GM21529 (cell line): ENCODE results near the gene BCL7C.
A peak's percentile ranks its signal among the peaks of the same experiment; 100 is the strongest.
"Not testable (repeated sequence)": the region's sequence is repeated elsewhere in the genome, so short reads cannot be mapped to it uniquely, and the experiment has no call there.

ENCODE experiments used
- ATAC-seq: cut with Tn5 transposase; IDR thresholded peaks from one replicate; pipeline ENCODE4 v1.9.1; 2021; ENCODE audit not compliant: unreplicated experiment

The BCL7C gene

DNA sequence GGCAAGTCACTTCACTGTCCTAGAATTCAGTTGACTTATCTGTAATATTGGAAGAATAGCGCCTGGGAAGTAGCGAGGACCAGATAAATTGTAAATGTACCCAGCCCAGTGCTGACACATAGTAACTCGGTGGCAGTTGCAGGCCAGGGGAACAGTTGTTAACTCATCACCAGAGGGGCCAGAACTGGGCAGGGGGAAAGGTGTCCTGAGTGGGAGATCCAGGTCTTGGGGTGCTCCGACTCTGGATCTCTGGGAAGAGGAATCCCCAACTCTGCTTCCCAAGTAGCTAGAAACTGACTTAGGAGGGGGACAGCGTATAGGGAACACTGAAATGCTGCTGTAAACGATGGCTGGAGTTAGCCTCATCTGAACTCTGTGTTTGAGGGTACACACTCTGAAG lies 23.0 kb downstream of the BCL7C start:
- ATAC-seq = no peak

DNA sequence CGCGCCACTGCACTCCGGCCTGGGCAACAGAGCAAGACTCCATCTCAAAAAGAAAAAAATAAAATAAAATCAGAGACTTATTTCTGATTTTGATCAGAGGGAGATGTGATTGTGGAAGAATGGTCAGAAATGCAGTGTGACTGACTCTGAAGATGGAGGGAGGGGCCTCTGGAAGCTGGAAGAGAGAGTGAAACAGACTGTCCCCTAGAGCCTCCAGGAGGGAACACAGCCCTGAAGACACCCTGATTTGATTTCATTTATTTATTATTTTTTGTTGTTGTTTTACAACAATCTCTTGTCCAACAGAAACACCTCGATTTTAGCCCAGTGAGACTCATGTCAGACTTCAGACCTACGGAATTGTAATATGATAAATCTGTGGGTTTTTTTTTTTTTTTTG lies 26.1 kb downstream of the BCL7C start:
- ATAC-seq = no peak

DNA sequence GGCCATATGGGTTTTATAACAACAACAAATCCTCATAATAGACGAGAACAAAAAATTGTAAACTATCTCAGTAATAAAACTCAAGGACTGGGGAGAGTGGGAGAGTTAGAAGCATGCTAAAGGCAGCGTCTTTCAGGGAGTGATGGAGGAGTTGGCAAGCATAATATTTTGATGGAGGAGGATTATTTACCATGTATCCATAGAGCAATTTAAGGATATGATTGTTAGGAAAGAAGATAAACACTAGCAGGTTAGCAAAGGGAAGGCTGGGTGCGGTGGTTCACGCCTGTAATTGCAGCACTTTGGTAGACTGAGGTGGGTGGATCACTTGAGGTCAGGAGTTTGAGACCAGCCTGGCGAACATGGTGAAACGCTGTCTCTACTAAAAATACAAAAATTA lies 27.8 kb downstream of the BCL7C start:
- no peak for ATAC-seq

DNA sequence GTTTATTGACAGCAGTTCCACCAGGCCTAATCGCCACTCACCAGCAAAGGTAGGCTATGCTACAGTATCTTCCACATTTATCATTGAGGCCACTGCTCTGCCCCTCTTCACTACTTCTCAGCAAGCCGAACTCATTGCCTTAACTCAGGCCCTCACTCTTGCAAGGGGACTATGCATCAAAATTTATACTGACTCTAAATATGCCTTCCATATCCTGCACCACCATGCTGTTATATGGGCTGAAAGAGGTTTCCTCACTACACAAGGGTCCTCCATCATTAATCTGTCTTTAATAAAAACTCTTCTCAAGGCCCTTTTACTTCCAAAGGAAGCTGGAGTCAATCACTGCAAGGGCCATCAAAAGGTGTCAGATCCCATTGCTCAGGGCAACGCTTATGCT lies 30.7 kb downstream of the BCL7C start:
- ATAC-seq = not testable (repeated sequence)

DNA sequence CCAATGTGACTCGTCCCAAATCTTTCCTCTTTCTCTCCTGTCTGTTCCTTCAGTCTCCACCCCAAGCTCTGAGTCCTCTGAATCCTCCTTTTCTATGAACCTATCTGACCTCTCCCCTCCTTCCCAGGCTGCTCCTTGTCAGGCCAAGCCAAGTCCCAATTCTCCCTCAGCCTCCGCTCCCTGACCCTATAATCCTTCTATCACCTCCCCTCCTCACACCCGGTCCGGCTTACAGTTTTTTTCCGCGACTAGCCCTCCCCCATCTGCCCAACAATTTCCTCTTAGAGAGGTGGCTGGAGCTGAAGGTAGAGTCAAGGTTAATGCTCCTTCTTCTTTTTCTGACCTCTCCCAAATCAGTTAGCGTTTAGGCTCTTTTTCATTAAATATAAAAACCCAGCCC lies 33.1 kb downstream of the BCL7C start:
- not testable (repeated sequence) for ATAC-seq

DNA sequence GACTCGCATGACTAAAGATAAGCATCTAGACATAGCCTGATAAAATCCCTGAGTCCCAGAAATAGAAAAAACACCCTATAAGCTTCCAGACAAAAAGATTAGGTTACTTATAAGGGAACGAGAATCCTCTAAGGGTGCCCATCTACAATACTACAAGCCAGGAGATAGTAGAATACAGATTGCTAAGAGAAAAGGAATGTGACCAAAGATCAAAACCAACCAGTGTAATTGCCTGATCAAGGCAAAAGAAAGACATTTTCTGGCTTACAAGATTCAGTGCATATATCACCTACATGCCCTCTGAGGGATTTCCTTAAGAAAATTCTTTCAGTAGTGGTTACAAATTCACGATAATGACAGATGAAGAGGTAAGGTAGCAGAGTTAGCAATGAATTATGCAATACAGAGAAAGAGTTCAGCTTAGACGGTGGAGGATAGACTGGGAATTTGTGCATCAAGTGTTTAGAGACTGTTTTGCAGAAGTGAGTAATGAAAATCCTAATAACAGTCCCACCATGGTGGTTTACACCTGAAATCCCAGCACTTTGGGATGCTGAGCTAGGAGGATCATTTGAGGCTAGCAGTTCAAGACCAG lies 35.0 kb downstream of the BCL7C start:
- ATAC-seq = no peak

DNA sequence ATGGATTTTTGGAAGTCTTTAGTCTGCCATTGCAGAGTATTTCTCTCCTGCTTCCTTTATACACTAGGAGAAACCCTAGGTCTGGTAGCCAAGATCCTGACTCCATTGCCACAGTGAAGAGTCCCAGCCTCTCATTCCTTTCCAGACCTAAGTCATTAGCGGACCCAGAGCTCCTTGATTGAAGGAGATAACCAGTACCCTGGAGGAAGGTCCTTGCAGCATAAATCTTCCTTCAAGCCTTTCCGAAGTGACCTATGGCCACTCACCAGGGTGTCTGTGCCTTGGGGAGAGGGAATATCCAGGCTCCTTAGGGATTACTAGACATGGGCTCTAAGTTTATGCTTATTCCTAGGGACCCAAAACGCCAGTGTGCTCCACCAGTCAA lies 35.8 kb downstream of the BCL7C start:
- ATAC-seq = no peak

DNA sequence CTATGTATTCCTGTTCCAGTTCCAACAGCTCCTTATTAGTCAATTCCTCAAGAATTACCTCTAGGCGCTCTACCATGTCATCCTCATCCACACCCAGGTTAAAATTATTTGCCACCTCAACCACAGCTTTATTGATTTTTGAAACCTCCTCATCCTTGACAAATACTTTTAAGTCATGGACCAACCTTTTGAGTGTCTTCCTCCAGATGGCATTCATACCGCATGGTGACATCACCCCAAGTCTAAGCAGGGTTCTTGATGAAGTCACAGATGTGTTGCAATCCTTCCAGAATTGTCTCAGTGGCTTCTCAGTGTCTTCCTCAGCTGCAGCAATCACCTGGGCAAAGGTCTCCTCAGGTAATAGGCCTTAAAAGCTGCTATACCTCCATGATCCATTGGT lies 40.1 kb downstream of the BCL7C start:
- ATAC-seq = no peak

DNA sequence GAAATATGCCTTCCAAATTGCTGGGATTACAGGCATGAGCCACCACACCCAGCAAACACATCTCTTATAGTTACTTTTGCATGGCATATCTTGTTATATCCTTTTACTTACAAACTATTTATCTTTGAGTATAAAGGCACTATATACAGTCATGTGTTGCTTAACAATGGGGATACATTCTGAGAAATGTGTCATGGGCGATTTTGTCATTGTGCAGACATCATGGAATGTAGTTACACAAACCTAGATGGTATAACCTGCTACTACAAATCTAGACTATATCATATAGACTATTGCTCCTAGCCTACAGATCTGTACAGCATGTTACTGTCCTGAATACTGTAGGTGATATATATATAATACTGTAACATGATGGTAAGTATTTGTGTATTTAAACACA lies 43.6 kb downstream of the BCL7C start:
- ATAC-seq = no peak

DNA sequence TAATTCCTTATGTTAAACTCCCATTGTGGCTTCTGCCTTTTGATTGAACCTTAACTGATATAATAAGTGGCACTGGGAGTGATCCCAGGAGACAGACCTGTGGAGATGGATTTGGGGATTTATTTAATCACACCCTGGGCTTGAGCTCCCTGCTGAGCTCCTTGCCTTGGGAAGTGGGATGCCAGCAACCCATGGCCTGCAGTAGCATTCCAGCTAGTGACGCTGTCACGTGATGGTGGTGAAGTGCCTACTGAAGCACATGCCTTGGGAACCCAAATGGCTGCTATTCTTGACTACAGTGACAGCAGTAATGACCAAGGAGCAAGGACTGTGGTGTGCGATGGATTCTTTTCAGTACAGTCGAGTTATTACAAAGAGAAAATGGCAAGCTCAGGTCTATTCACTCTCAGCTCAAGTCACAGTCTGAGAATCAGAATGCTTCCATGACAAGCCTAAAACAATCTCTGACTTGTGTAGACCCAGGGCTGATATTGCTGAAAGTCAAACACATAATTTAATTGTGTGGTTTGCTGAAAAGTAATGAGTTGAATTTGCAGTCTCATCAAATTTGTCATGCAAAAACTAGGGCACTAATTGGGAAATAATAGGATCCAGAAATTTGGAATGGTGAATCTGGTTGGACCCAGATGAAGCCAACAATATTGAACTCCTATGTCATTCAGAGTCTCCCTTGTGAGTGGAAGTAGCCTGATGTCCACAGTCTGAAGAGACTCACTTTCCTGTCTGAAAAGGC lies 47.1 kb downstream of the BCL7C start:
- no peak for ATAC-seq

DNA sequence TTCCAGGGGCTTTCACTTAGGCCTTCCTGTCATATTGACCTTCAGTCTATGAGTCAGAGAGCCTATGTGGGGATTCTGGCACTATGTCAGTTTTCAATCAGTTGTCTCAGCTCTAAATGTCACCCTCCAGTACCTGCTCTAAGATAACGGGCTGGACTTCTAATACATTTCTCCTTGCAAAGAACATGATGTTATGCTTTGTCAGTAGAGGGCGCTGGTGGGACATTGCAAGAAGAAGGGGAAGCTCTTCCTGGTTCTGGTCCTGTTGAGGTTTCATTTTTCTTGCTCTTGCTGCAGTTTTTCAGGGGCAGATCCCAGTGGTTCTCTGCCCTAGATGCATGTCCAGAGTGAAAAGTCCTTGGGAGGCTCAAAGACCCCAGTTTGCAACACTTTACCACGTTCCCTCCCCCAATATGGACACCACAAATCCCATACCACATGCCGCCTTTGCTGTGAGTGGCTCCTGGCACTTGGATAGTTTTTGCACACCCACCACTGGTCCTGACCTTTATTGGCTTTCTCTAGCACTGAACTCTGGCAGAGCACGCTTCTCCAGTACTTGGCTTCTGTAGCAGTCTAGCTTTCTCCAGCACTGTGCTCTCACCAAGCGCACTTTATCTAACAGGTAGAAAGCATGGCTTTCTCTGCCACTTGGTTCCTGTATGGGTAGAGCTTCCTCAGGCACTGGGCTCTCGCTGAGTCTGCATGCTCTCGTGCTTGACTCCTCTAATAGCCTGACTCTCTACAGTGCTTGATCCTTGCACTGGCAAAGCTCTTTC lies 49.0 kb downstream of the BCL7C start:
- ATAC-seq = peak; percentile 77

DNA sequence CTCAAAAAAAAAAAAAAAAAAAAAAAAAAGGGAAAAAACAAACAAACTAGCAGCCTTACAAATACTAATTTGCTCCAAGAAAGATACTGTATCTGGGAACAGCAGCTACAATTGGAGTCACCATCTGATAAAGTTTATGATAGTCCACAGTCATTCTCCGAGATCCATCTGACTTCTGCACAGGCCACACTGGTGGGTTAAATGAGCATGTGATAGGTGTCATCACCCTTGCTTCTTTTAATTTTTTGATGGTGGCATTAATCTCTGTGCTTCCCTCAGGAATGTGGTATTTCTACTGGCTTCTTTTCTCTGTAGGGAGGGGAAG lies 49.6 kb downstream of the BCL7C start:
- no peak for ATAC-seq

DNA sequence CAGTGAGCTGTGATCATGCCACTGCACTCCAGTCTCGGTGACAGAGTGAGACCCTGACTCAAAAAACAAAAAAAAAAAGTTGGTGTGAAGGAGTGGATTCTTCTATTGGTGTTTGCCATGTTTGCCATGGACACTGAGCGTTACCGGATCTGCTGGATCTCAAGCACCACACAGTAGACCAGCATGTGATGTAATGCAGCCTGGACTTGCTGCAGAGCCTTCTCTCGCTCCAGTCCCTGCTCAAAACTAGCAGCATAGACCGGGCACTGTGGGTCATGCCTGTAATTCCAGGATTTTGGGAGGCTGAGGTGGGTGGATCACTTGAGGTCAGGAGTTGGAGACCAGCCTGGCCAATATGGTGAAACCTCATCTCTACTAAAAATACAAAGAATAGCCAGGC lies 50.4 kb downstream of the BCL7C start:
- ATAC-seq = no peak

DNA sequence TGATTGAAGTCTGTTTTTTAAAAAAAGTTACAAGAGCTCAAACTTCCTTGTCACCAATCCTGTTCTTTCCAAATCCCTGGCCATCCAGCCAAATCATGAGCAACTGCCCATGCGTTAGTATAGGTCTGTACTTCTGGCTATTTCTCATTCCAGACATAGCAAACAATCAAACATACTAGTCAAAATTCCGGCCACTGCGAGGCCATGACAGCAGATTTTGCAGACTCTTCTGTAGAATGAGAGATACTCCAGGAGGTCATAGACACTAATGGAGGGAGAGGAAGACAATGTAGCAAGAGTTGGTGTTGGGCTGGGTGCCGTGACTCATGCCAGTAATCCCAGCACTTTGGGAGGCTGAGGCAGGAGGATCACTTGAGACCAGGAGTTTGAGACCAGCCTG lies 50.9 kb downstream of the BCL7C start:
- ATAC-seq = no peak

DNA sequence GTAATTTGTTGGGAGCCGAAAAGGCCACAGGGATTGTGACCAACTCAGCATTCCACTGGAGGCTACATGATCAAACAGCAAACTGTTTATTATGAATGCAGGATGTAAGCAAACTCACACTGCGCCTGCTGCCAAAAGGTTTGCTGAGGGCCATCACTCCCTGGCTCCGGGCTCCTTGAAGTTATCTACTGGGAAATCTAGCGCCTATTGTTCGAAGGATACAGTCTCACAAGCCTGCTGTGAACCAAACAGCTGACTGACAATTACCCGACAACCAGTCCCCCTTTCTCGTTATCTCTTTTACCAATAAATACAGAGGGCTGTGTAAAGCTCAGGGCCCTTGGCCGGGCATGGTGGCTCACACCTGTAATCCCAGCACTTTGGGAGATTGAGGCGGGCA lies 52.5 kb downstream of the BCL7C start:
- no peak for ATAC-seq

DNA sequence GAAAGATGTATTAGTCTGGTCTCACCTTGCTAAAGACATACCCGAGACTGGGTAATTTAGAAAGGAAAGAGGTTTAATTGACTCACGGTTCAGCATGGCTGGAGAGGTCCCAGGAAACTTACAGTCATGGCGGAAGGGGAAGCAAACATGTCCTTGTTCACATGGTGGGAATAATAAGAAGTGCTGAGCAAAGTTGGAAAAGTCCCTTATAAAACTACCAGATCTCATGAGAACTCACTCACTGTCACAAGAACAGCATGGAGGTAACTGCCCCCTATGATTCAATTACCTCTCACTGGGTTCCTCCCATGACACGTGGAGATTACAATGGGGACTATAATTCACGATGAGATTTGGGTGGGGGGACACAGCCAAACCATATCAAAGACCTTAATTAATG lies 53.3 kb downstream of the BCL7C start:
- ATAC-seq = no peak

DNA sequence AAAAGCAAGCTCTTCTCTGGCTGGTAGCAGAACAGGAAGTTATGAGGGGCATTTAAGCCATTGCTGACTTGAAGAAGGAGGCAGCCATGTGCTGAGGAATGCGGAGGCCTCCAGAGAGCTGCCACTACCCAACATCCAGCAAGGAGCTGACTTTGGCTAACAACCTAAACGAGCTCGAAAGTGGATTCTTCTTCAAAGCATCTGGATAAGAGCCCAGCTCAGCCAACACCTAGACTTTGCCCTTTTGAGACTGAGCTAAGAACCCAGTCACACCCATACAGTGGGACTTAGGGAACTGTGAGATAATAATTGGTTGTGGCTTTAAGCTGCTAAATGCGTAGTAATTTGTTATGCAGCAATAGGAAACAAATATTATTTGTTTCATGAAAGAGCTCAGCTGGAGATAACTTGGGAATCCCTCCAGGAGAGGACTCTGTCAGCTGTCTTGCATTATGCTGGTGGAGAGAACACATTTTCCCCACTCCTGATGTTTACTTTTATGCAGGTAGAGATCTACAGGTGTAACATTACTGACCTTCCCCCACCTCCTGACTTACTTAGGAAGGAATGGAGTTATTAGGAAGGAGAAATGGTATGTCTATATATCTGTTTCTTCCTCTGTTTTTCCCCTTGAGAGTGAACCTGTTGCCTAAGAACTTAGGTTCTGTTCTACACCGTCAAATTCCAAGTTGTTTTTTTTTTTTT lies 54.2 kb downstream of the BCL7C start:
- no peak for ATAC-seq

DNA sequence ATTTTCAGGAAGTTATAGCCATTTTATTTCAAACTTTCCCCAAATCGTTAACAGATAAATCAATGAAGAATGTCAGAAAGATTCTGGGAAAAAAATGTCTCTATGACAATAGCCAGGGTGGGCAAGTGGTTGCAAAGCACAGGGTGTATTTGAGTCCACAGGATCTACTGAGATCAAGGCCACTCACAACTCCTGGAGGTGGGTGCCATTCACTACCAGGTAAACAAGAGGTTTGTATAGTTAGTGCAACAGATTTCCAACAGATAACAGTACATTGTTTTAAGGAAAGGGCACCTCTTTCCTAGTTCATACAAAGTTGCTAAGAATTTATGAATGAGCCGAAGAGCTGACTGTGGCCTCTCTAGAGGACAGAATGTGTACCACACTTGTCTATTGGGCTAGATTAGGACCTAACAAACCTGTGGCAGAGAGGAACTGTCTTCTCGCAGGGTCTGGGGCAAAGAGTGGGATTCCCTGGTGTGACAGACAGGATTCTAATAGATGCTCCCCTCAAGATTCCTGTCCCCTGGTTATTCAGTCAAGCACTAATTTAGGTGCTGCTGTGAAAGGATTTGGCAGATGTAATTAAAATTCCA lies 54.9 kb downstream of the BCL7C start:
- no peak for ATAC-seq

DNA sequence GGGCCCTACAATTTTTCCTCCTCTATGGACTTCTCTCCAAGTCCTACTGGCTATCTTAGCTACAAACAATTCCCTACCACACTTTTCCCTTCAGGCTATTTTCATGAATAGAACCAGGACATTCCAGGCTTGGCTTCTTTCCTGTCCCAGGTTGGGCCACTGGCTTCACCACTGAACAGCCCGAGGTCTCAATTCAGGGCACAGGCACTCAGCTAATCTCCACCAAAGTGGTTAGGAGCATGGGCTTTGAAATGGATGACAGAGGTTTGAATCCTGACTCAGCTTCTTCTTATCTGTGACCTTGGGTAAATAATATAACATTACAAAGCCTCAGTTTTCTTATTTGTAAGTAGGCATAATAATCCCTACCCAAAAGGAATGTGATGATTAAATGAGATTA lies 56.0 kb downstream of the BCL7C start:
- ATAC-seq = no peak
